Measurements from ENCODE around the gene UFD1.

Gene UFD1

GRCh38 chr22:19464546-19464945 is 14.4 kb downstream of the UFD1 start:
- H3K4me3 ChIP-seq (ENCODE audit: low read depth, low read length) = no peak overlapping the region
- no peak for DNase-seq
- in situ Hi-C loops (cut with HindIII; ENCODE audit: low pct_ligation_motif_present, low sequenced_read_pairs) = no loop called here
- H3K27me3 ChIP-seq (replicated peaks) = no peaks in the 10 kb centered on the region
- no peak for TF ChIP-seq CTCF (IDR thresholded peaks at IDR 0.05; ENCODE audit: low read depth, low read length, missing control alignments)
- H3K27ac ChIP-seq = no peak overlapping the region
- H3K36me3 ChIP-seq (replicated peaks) = peaks cover 84% of the 10 kb centered on the region

DNA sequence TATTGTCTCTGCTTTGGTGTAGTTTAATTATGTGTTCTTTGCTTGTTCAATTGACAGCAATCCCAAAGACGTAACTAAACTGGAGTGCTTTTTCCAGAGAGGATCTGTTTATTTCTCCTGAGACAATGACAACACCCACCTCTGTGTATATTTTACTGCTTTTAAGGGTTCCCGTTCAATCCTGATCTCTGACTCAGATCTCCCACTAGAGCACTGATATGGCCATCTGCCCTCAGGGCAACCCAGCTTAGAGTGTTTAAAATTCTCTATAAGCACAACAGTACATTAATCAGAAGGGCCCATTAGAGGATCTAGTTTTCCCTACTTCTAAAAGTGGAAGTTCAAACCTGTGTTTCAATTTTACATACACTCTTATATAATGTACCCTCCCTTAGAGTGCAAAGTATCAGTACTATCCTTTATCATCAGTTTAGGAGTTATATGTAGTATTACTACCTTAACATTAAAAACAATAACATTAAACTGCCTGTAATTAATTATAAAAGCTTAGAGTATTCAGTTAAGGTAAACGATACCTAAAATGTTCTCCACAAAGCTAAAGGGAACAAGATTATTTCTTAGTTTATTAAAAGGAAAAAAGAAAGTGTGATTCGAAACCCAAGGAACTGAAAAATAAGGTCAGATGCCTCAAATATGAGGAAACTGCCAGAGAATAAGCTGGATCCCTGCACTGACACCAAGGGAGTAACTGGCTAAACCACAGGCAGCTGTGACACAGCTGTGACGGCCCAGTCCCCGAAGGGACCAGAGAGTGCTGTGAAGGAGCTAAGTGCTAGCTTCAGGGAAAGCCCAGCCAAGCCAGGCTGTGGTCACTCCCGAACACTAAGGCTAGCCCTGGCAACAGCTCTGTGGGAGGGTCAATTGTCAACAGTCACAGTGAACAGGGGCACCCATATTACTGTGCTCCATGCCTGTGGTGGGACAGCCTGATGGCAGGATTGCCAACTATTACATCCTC is 15.2 kb downstream of the UFD1 start:
- H3K36me3 ChIP-seq (replicated peaks) = peaks cover 76% of the 10 kb centered on the region
- H3K27ac ChIP-seq = peak overlapping the region; percentile 31
- DNase-seq = no peak
- in situ Hi-C loops (cut with HindIII; ENCODE audit: low pct_ligation_motif_present, low sequenced_read_pairs) = no loop called here
- H3K4me3 ChIP-seq (ENCODE audit: low read depth, low read length) = no peak overlapping the region
- H3K27me3 ChIP-seq (replicated peaks) = no peaks in the 10 kb centered on the region
- TF ChIP-seq CTCF (IDR thresholded peaks at IDR 0.05; ENCODE audit: low read depth, low read length, missing control alignments) = no peak

DNA sequence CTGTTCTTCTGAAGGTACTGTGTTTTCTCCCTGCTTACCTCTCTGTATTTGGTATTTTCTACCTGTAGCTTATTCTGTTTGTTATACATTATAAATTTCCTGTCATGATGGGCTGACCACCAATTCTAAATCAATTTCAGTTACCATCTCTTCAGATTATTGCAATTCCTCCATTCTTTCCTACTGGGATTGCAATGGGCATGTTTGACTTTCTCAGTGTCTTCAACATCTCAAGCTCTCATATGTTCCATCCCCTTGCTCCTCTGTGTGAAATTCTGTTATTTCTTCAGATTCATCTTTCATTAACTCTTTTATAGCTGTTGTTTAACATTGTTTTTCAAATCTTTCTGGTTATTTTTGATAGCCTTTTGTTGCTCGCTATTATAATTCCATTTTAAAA is 16.0 kb downstream of the UFD1 start:
- in situ Hi-C loops (cut with HindIII; ENCODE audit: low pct_ligation_motif_present, low sequenced_read_pairs) = no loop called here
- Histone ChIP-seq H3K36me3 (replicated peaks) (peaks cover 75% of the 10 kb centered on the region), H3K27ac (no peak overlapping the region), H3K27me3 (replicated peaks) (no peaks in the 10 kb centered on the region), H3K4me3 (ENCODE audit: low read depth, low read length) (no peak overlapping the region)
- DNase-seq = no peak
- TF ChIP-seq CTCF (IDR thresholded peaks at IDR 0.05; ENCODE audit: low read depth, low read length, missing control alignments) = no peak

GRCh38 chr22:19461506-19461905 is 17.5 kb downstream of the UFD1 start:
- DNase-seq = no peak
- in situ Hi-C loops (cut with HindIII; ENCODE audit: low pct_ligation_motif_present, low sequenced_read_pairs) = no loop called here
- no peak for TF ChIP-seq CTCF (IDR thresholded peaks at IDR 0.05; ENCODE audit: low read depth, low read length, missing control alignments)
- Histone ChIP-seq H3K36me3 (replicated peaks) (peaks cover 72% of the 10 kb centered on the region), H3K27me3 (replicated peaks) (no peaks in the 10 kb centered on the region), H3K4me3 (ENCODE audit: low read depth, low read length) (no peak overlapping the region), H3K27ac (no peak overlapping the region)

- Histone ChIP-seq H3K27ac (no peak overlapping the region), H3K36me3 (replicated peaks) (peaks cover 69% of the 10 kb centered on the region), H3K27me3 (replicated peaks) (no peaks in the 10 kb centered on the region), H3K4me3 (ENCODE audit: low read depth, low read length) (no peak overlapping the region)
- no peak for TF ChIP-seq CTCF (IDR thresholded peaks at IDR 0.05; ENCODE audit: low read depth, low read length, missing control alignments)
- in situ Hi-C loops (cut with HindIII; ENCODE audit: low pct_ligation_motif_present, low sequenced_read_pairs) = no loop called here
- no peak for DNase-seq
These were observed 19.0 kb downstream of the UFD1 start for GRCh38 chr22:19460036-19460435.

Measured in brain microvascular endothelial cell (primary cell).